Lower leg skin (tissue), 4 donors: ENCODE measurements around the gene CCDC78. TPM values are rescaled to one million over a fixed set of nuclear protein-coding genes. Genes with fewer than 3 reads are reported as not detected.

Source experiments
- DNase-seq, 2 donors: peaks; one replicate each; pipeline ENCODE4 v3.0.0-alpha.2; 2019; ENCODE audit warnings: low spot score in 2 of 2
- H3K4me3 ChIP-seq: fragments of 200-600 bp; sonication (generic); 2 replicates; pipeline ENCODE4 v1.5.1; 2017; ENCODE audit warnings: mild to moderate bottlenecking, low read depth; ENCODE audit not compliant: poor library complexity, severe bottlenecking
- POLR2A ChIP-seq, 2 donors: fragments of 450-650 bp; IDR thresholded peaks; one replicate each; pipeline ENCODE4 v1.6.1; 2016 to 2017; ENCODE audit warnings: antibody characterized with exemption in 2 of 2, mild to moderate bottlenecking in 1 of 2, moderate library complexity in 1 of 2
- WGBS, 2 donors: methylation state at CpG; one replicate each; pipeline ENCODE4 v1.1.5; 2018; 5-methylcytosine and 5-hydroxymethylcytosine counted together
- intact Hi-C: fragments of 100-400 bp; cut with DNase I; formaldehyde crosslinking; loops from one replicate; pipeline ENCODE4 v1.15.0; 2023; ENCODE audit warnings: low total_unique reads
- total RNA-seq, 4 donors: library from RNA; depleted of rRNA; stranded (reverse); fragments of >200 nt; gene quantifications; one replicate each; pipeline ENCODE4 v1.1.0, GENCODE V29; 2016
- TF ChIP-seq, protein P1 (sequence below), 3 donors: fragments of 450-650 bp; IDR thresholded peaks; one replicate each; pipeline ENCODE4 v1.5.1; 2016; ENCODE audit warnings: antibody characterized with exemption in 3 of 3, mild to moderate bottlenecking in 3 of 3, moderate library complexity in 2 of 3

The CCDC78 gene
- total RNA-seq, 4 donors from 2014 or later = 0.52 to 0.55 TPM; not detected in 2

DNA sequence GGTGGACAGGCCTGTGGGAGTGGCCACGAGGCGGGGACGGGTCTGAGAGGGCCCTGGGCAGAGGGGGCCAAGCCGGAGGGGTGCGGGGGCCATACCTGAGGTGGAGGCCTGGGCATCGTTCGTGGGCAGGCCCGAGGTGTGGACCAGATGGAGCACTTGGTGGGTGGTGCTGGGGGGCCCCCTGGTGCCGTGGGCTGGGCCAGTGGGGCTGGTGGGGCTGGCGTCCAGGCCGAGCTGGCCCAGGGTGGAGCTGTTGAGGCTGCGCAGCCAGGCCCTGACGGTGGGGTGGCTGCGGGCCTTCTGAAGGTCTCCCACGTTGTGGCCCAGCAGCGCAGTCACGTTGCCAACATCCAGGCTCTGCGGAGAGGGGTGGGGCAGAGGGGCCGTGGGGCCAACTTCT lies 43.7 kb upstream of the CCDC78 start:
- TF ChIP-seq POLR2A (IDR thresholded peaks at IDR 0.05) = no peak
- TF ChIP-seq, protein P1, sequence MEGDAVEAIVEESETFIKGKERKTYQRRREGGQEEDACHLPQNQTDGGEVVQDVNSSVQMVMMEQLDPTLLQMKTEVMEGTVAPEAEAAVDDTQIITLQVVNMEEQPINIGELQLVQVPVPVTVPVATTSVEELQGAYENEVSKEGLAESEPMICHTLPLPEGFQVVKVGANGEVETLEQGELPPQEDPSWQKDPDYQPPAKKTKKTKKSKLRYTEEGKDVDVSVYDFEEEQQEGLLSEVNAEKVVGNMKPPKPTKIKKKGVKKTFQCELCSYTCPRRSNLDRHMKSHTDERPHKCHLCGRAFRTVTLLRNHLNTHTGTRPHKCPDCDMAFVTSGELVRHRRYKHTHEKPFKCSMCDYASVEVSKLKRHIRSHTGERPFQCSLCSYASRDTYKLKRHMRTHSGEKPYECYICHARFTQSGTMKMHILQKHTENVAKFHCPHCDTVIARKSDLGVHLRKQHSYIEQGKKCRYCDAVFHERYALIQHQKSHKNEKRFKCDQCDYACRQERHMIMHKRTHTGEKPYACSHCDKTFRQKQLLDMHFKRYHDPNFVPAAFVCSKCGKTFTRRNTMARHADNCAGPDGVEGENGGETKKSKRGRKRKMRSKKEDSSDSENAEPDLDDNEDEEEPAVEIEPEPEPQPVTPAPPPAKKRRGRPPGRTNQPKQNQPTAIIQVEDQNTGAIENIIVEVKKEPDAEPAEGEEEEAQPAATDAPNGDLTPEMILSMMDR (IDR thresholded peaks at IDR 0.05) = no peak
- intact Hi-C loops = no loop called here
- DNase-seq = no peak
- H3K4me3 ChIP-seq = no peak overlapping the region
- WGBS, 2 donors = 72 to 76% methylated on average over 15 to 19 of the region's 19 CpGs

GRCh38 chr16:769184-769784 lies 43.0 kb upstream of the CCDC78 start:
- intact Hi-C loops = no loop called here
- DNase-seq = no peak
- 73 to 85% methylated on average over 6 to 9 of the region's 20 CpGs for WGBS, 2 donors
- H3K4me3 ChIP-seq = no peak overlapping the region
- TF ChIP-seq POLR2A (IDR thresholded peaks at IDR 0.05) = no peak
- TF ChIP-seq, protein P1 (IDR thresholded peaks at IDR 0.05) = no peak

GRCh38 chr16:768428-768827 lies 42.2 kb upstream of the CCDC78 start:
- H3K4me3 ChIP-seq = no peak overlapping the region
- 39 to 51% methylated on average over 16 to 17 of the region's 21 CpGs for WGBS, 2 donors
- intact Hi-C loops = no loop called here
- no peak for TF ChIP-seq POLR2A (IDR thresholded peaks at IDR 0.05)
- TF ChIP-seq, protein P1 (IDR thresholded peaks at IDR 0.05) = no peak
- no peak for DNase-seq

GRCh38 chr16:767743-768235 lies 41.5 kb upstream of the CCDC78 start:
- TF ChIP-seq, protein P1 (IDR thresholded peaks at IDR 0.05) = no peak
- TF ChIP-seq POLR2A (IDR thresholded peaks at IDR 0.05) = no peak
- intact Hi-C loops = no loop called here
- H3K4me3 ChIP-seq = no peak overlapping the region
- no peak for DNase-seq
- WGBS, 2 donors = 50 to 59% methylated on average over 9 to 11 of the region's 38 CpGs

- H3K4me3 ChIP-seq = no peak overlapping the region
- WGBS, 2 donors = 68 to 82% methylated on average over 22 to 30 of the region's 48 CpGs
- intact Hi-C loops = no loop called here
- TF ChIP-seq POLR2A (IDR thresholded peaks at IDR 0.05) = no peak
- TF ChIP-seq, protein P1 (IDR thresholded peaks at IDR 0.05) = no peak
- no peak for DNase-seq
Measured at GRCh38 chr16:766820-767640, 40.8 kb upstream of the CCDC78 start.
